K562 (cell line): ENCODE measurements around the gene MALAT1. TPM values are rescaled to one million over a fixed set of nuclear protein-coding genes. Genes with fewer than 3 reads are reported as not detected.

Source experiments
- ATAC-seq: fragments of 200-7000 bp; cut with Tn5 transposase; 3 replicates; pipeline ENCODE4 v1.9.1; 2020; ENCODE audit warnings: moderate library complexity
- BruUV-seq: library from RNA; stranded (reverse); fragments of 400-500 nt; replicated peaks from 2 replicates; lab custom pipeline; 2021; lab: Mats Ljungman, UMichigan
- CTCF ChIA-PET: fragments of 300-600 bp; formaldehyde crosslinking; extraction: SDS; loops from one replicate; lab custom pipeline; 2021; ENCODE audit warnings: low intra/inter-chr PET ratio; lab: Yijun Ruan, JAX
- POLR2A ChIA-PET: fragments of 300-600, 350-650 bp; sonication (Branson Sonifier 250); formaldehyde crosslinking; extraction: SDS; loops from one replicate; lab custom pipeline; 2021; ENCODE audit warnings: antibody characterized with exemption, inconsistent platforms; lab: Yijun Ruan, JAX
- DNase-seq, 4 experiments: peaks; one replicate each; pipeline versions ENCODE4 v3.0.0 to v3.0.0-alpha.2; 2011 to 2018; ENCODE audit warnings: low spot score in 3 of 4, mixed read lengths in 3 of 4; ENCODE audit errors: extremely low read depth in 1 of 4
- FAIRE-seq: peaks from 2 replicates; lab custom pipeline; 2011; peaks lifted over from hg19 to GRCh38; lab: Jason Lieb, UNC
- H2AFZ ChIP-seq: 2 replicates; pipeline ENCODE4 v1.6.0; 2011; ENCODE audit warnings: low read depth, low read length, control low read depth, inconsistent platforms
- H3K27ac ChIP-seq: fragments of 200-600 bp; 3 replicates; pipeline ENCODE4 v1.8.0; 2011; ENCODE audit warnings: low read depth, mild to moderate bottlenecking, control low read depth, inconsistent platforms, low read length, moderate library complexity, mixed read lengths; ENCODE audit errors: extremely low read depth
- H3K27me3 ChIP-seq, 2 experiments: fragments of 300-600 bp in 1 of 2; 2 replicates in 1 of 2; 3 replicates in 1 of 2; pipeline versions ENCODE4 v1.6.0 to v1.8.0; 2011; ENCODE audit warnings: inconsistent platforms in 2 of 2, low read length in 2 of 2, mild to moderate bottlenecking in 1 of 2, mixed read lengths in 1 of 2, moderate library complexity in 1 of 2; ENCODE audit not compliant: control insufficient read depth in 2 of 2, insufficient read depth in 2 of 2
- H3K36me3 ChIP-seq: fragments of 300-600 bp; 3 replicates; pipeline ENCODE4 v1.8.0; 2011; ENCODE audit warnings: mild to moderate bottlenecking, low read length, inconsistent platforms; ENCODE audit not compliant: control insufficient read depth, insufficient read depth
- H3K4me1 ChIP-seq, 2 experiments: fragments of 200-600 bp in 1 of 2; replicated peaks in 1 of 2; 2 replicates in 1 of 2; 3 replicates in 1 of 2; pipeline versions ENCODE4 v1.5.1 to v1.8.0; 2011; ENCODE audit warnings: inconsistent platforms in 2 of 2, low read length in 2 of 2, mild to moderate bottlenecking in 1 of 2, mixed read lengths in 1 of 2, moderate library complexity in 1 of 2; ENCODE audit not compliant: control insufficient read depth in 2 of 2, insufficient read depth in 2 of 2
- H3K4me2 ChIP-seq: 2 replicates; pipeline ENCODE4 v1.6.1; 2011; ENCODE audit warnings: low read length, control low read depth, inconsistent platforms, mixed read lengths; ENCODE audit not compliant: insufficient read depth
- H3K4me3 ChIP-seq: fragments of 200-600 bp; sonication (generic), shearing (Covaris generic); 2 replicates; pipeline ENCODE4 v1.5.1; 2016; ENCODE audit warnings: control low read depth, inconsistent platforms
- H3K79me2 ChIP-seq: fragments of 200-600 bp; 3 replicates; pipeline ENCODE4 v1.8.0; 2011; ENCODE audit warnings: low read length, inconsistent platforms; ENCODE audit not compliant: control insufficient read depth, insufficient read depth
- H3K9ac ChIP-seq, 2 experiments: 2 replicates each; pipeline versions ENCODE4 v1.6.0 to v1.6.1; 2011; ENCODE audit warnings: low read depth in 2 of 2, low read length in 2 of 2, control low read depth in 1 of 2, inconsistent platforms in 1 of 2, mild to moderate bottlenecking in 1 of 2, mixed read lengths in 1 of 2; ENCODE audit not compliant: insufficient read depth in 1 of 2
- H3K9me1 ChIP-seq: one replicate; pipeline ENCODE4 v1.6.0; 2011; ENCODE audit warnings: inconsistent platforms, mild to moderate bottlenecking, low read length, moderate library complexity; ENCODE audit not compliant: control insufficient read depth, insufficient read depth
- H3K9me3 ChIP-seq: replicated peaks from 2 replicates; pipeline ENCODE4 v1.5.1; 2011; ENCODE audit warnings: low read depth, low read length, inconsistent platforms; ENCODE audit not compliant: control insufficient read depth, insufficient read depth
- H4K20me1 ChIP-seq: replicated peaks from 2 replicates; pipeline ENCODE4 v1.6.1; 2011; ENCODE audit warnings: low read length, inconsistent platforms, mixed read lengths; ENCODE audit not compliant: control insufficient read depth, insufficient read depth
- EZH2 ChIP-seq: IDR thresholded peaks from 2 replicates; pipeline ENCODE4 v1.6.1; 2012; ENCODE audit warnings: low read depth, mild to moderate bottlenecking, inconsistent platforms, low read length, borderline replicate concordance
- FOXA3 ChIP-seq, 2 experiments: fragments of 450-650 bp in 1 of 2; sonication (generic) in 1 of 2; formaldehyde crosslinking; IDR thresholded peaks in 1 of 2; conservative IDR thresholded peaks in 1 of 2; 2 replicates each; pipeline versions ENCODE4 v1.4.0 to v1.8.0; 2020 to 2022; ENCODE audit warnings: mild to moderate bottlenecking in 2 of 2, missing genetic modification reagents in 1 of 2
- IRF2 ChIP-seq: sonication (generic); formaldehyde crosslinking; IDR thresholded peaks from 2 replicates; pipeline ENCODE4 v1.8.1; 2022; ENCODE audit warnings: mild to moderate bottlenecking, missing genetic modification reagents
- LARP7 ChIP-seq: fragments of 450-650 bp; IDR thresholded peaks from 2 replicates; pipeline ENCODE4 v1.6.1; 2016
- MECOM ChIP-seq: fragments of 250-450 bp; sonication (Bioruptor Pico); IDR thresholded peaks from 2 replicates; pipeline ENCODE4 v1.8.0; 2022; ENCODE audit warnings: inconsistent platforms
- MEF2D ChIP-seq: conservative IDR thresholded peaks from 2 replicates; pipeline ENCODE4 v1.6.1; 2016; ENCODE audit warnings: low read depth, missing genetic modification characterization, missing compliant biosample characterization
- POLR3A ChIP-seq: IDR thresholded peaks from 2 replicates; pipeline ENCODE4 v1.6.1; 2011; ENCODE audit warnings: borderline replicate concordance, mild to moderate bottlenecking, moderate library complexity; ENCODE audit not compliant: insufficient read length, insufficient read depth; ENCODE audit errors: extremely low read depth
- SMAD4 ChIP-seq: fragments of 250-450 bp; sonication (Bioruptor Pico); conservative IDR thresholded peaks from 2 replicates; pipeline ENCODE4 v1.8.0; 2021; ENCODE audit warnings: inconsistent platforms, mild to moderate bottlenecking, moderate library complexity
- SRF ChIP-seq, 2 experiments: fragments of 250-450, 450-650 bp in 1 of 2; sonication (Bioruptor Pico) in 1 of 2; sonication (generic) in 1 of 2; formaldehyde crosslinking; IDR thresholded peaks; 2 replicates each; pipeline versions ENCODE4 v1.5.0 to v1.5.1; 2020 to 2022; ENCODE audit warnings: mild to moderate bottlenecking in 1 of 2, missing genetic modification reagents in 1 of 2
- TAF1 ChIP-seq: IDR thresholded peaks from 2 replicates; pipeline ENCODE4 v1.6.1; 2011; ENCODE audit warnings: mild to moderate bottlenecking, low read length, moderate library complexity; ENCODE audit not compliant: insufficient read depth, control insufficient read depth, severe bottlenecking; ENCODE audit errors: extremely low read depth
- TEAD2 ChIP-seq: fragments of 450-650 bp; IDR thresholded peaks from 2 replicates; pipeline ENCODE4 v1.6.1; 2016; ENCODE audit warnings: missing genetic modification characterization, control low read depth, missing compliant biosample characterization
- ZNF212 ChIP-seq: fragments of 450-650 bp; formaldehyde crosslinking; IDR thresholded peaks from 2 replicates; pipeline ENCODE4 v1.4.0; 2020; ENCODE audit warnings: mild to moderate bottlenecking
- WGBS: fragments of 100-300 bp; shearing (Covaris generic); methylation state at CpG from one replicate; pipeline ENCODE4 v1.1.6; 2016; ENCODE audit warnings: low coverage, mixed read lengths; ENCODE audit not compliant: insufficient coverage; ENCODE audit errors: missing lambda C conversion rate; 5-methylcytosine and 5-hydroxymethylcytosine counted together
- in situ Hi-C: fragments of 300-500 bp; cut with MboI; formaldehyde crosslinking; loops from 4 replicates; pipeline ENCODE4 v1.15.0; 2018; ENCODE audit warnings: inconsistent platforms, mixed read lengths
- intact Hi-C: fragments of 100-400 bp; cut with micrococcal nuclease; formaldehyde crosslinking; loops from 2 replicates; pipeline ENCODE4 v1.14.2; 2022
- polyA plus RNA-seq, 8 experiments: library from polyadenylated mRNA; depleted of rRNA in 4 of 8; stranded (reverse) in 5 of 8; unstranded in 3 of 8; fragments of >200 nt; fragmentation: Nextera tagmentation in 2 of 8; fragmentation: Illumina TruSeq in 1 of 8; extraction: Ambion mirVana in 2 of 8; extraction: Trizol in 1 of 8; gene quantifications; 2 replicates each; pipeline versions ENCODE4 v1.2.1 to v1.2.3, GENCODE V29; 2011 to 2014; ENCODE audit warnings: inconsistent platforms in 1 of 8, missing spikeins in 1 of 8
- total RNA-seq, 7 experiments: library from RNA; depleted of rRNA in 6 of 7; stranded (reverse); fragments of >200 nt in 6 of 7; fragmentation: Illumina TruSeq in 2 of 7; extraction: Trizol in 2 of 7; gene quantifications; 2 replicates each; pipeline versions ENCODE4 v1.2.1 to v1.2.3, GENCODE V29; 2011 to 2021; ENCODE audit warnings: low replicate concordance in 1 of 7
- TF ChIP-seq, protein P1 (sequence below), 2 experiments: fragments of 450-650 bp in 1 of 2; sonication (generic) in 1 of 2; formaldehyde crosslinking in 1 of 2; IDR thresholded peaks; 2 replicates each; pipeline versions ENCODE4 v1.7.1 to v1.9.0; 2016 to 2022; ENCODE audit warnings: inconsistent platforms in 1 of 2, mild to moderate bottlenecking in 1 of 2, missing genetic modification reagents in 1 of 2

The MALAT1 gene
- total and polyA plus RNA-seq, 9 of the 15 experiments (the other 6 are each of a cell fraction or from before 2014, with no cell fraction given) = 363 to 8,715 (median 2,351) TPM

DNA sequence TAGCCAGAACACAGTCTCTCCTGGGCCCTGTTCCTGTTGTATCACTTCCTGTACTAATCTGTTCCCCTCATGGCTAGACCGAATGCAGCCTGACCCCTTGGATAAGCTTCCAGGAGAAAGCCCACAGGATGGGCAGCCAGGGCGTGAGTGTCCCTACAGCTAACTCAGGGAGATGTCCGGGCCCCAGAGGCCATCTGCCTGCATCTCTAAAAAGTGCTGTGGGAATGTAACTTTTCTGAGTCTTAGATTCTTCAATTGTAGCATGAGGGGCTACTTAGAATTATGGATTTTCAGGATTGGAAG is 7.7 kb upstream of the MALAT1 start:
- Histone ChIP-seq H3K79me2 (peaks cover 50% of the 10 kb centered on the region), H3K27me3 (no peaks in the 10 kb centered on the region), H4K20me1 (no peaks in the 10 kb centered on the region), H3K4me1 (peaks cover 75 to 81% of the 10 kb centered on the region in 2 experiments), H3K36me3 (no peaks in the 10 kb centered on the region), H3K4me2 (peak overlapping the region; percentile 81), H3K9ac (peak overlapping the region; percentile 71 to 85; a peak in 3 of 4 replicates), H2AFZ (peak overlapping the region; percentile 86), H3K4me3 (no peak overlapping the region), H3K9me3 (no peaks in the 10 kb centered on the region), H3K9me1 (peaks cover 6% of the 10 kb centered on the region), H3K27ac (peak overlapping the region; percentile 84)
- in situ Hi-C loops (no loop called here), intact Hi-C loops (no loop called here)
- no TSS peak for BruUV-seq
- ChIA-PET POLR2A (interaction anchor here (0.7 to 27.6 kb wide), 5 partner anchors 12 to 70 kb away, joined by 3 to 2118 read pairs (median 704); partner anchors contain the start of genes MALAT1 and NEAT1), CTCF (no interaction called here)
- ATAC-seq (no peak), FAIRE-seq (no peak), DNase-seq (peak in 1 of 4 experiments; percentile 35)
- WGBS = 48% methylated on average over 3 of the region's 3 CpGs
- TF ChIP-seq TAF1 = no peak
- TF ChIP-seq SRF (CRISPR knock-in tag; IDR thresholded peaks at IDR 0.05) = no peak
- TF ChIP-seq POLR3A = no peak
- TF ChIP-seq TEAD2 (tag) = no peak
- no peak for TF ChIP-seq EZH2
- TF ChIP-seq ZNF212 = no peak
- no peak for TF ChIP-seq MEF2D
- TF ChIP-seq FOXA3 (CRISPR knock-in tag; conservative IDR thresholded peaks at IDR 0.05 in 1 of 2, IDR thresholded peaks at IDR 0.05 in 1 of 2) = no peak
- TF ChIP-seq, protein P1, sequence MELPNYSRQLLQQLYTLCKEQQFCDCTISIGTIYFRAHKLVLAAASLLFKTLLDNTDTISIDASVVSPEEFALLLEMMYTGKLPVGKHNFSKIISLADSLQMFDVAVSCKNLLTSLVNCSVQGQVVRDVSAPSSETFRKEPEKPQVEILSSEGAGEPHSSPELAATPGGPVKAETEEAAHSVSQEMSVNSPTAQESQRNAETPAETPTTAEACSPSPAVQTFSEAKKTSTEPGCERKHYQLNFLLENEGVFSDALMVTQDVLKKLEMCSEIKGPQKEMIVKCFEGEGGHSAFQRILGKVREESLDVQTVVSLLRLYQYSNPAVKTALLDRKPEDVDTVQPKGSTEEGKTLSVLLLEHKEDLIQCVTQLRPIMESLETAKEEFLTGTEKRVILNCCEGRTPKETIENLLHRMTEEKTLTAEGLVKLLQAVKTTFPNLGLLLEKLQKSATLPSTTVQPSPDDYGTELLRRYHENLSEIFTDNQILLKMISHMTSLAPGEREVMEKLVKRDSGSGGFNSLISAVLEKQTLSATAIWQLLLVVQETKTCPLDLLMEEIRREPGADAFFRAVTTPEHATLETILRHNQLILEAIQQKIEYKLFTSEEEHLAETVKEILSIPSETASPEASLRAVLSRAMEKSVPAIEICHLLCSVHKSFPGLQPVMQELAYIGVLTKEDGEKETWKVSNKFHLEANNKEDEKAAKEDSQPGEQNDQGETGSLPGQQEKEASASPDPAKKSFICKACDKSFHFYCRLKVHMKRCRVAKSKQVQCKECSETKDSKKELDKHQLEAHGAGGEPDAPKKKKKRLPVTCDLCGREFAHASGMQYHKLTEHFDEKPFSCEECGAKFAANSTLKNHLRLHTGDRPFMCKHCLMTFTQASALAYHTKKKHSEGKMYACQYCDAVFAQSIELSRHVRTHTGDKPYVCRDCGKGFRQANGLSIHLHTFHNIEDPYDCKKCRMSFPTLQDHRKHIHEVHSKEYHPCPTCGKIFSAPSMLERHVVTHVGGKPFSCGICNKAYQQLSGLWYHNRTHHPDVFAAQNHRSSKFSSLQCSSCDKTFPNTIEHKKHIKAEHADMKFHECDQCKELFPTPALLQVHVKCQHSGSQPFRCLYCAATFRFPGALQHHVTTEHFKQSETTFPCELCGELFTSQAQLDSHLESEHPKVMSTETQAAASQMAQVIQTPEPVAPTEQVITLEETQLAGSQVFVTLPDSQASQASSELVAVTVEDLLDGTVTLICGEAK (IDR thresholded peaks at IDR 0.05) = no peak
- TF ChIP-seq, protein P1 (CRISPR knock-in tag; IDR thresholded peaks at IDR 0.05) = no peak
- TF ChIP-seq MECOM (CRISPR knock-in tag) = no peak
- TF ChIP-seq LARP7 = no peak
- TF ChIP-seq IRF2 (CRISPR knock-in tag) = no peak
- TF ChIP-seq SMAD4 = 0 out of 2 replicates have a peak, but pooled peaks have one; percentile 18
